ENCODE results near the gene KIF1A. TPM values are rescaled to one million over a fixed set of nuclear protein-coding genes. Genes with fewer than 3 reads are reported as not detected.

KIF1A gene
- total and polyA plus RNA-seq, 10 of the 15 experiments (the other 5 are each of a cell fraction or from before 2014, with no cell fraction given), result 0.04 to 0.95 (median 0.06) TPM; not detected in 5

DNA sequence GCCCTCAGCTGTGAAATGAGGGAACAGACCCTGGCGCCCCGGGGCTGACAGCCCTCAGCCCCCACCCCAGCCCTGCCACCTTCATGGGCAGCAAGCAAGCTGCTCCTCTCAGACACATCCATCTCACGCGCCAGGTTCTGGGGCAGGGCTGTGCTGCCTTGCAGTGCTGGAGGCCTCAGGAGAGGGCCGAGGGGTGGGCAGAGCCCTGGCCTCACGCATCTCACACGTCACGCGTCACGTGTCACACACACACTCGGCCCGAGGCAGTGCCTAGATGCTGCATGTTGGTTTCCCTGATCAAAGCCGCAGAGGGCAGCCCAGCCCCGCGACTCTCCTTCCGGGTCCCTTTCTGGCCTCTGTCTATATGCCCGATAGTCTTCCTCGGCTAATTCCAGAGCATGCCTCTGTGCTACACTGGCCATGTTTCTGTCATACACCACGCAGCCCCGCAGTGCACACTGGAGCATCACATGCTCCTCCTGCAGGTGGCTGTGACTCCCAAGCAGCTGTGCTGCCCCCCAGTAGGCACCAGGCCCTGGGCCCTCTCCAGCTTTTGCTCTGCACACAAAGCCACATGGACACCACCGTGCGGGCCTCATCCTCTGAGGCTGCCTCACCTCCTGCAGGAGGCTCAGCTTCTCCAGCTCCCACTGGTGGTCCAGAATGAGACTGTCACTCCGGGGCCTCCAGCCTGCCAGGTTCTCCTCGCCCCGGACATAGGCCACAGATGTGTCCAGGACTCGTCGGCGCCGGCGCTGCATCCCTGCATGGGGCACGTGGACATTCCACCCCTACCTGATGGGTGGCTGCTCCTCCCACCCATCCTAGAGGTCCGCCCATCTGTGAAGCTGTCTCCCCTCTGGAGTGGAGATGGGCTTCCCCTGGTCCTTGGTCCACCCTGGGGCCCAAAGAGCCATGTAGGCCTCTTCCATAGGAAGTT, 97.0 kb downstream of the KIF1A start:
- Histone ChIP-seq H4K20me1 (ENCODE audit: control insufficient read depth, insufficient read depth) (no peaks in the 10 kb centered on the region), H3K4me3 (no peak overlapping the region), H3K9me3 (replicated peaks; ENCODE audit: control insufficient read depth, insufficient read depth, low read length) (no peaks in the 10 kb centered on the region), H3K4me2 (ENCODE audit: control insufficient read depth, insufficient read depth) (no peak overlapping the region), H3K4me1 (ENCODE audit: control insufficient read depth, insufficient read depth, low read length) (no peaks in the 10 kb centered on the region), H3K27ac (ENCODE audit: control insufficient read depth, insufficient read depth) (no peak overlapping the region), H3K9ac (ENCODE audit: control insufficient read depth, insufficient read depth, low read length) (no peak overlapping the region), H3K27me3 (replicated peaks in 1 of 2; ENCODE audit: control insufficient read depth in 2 of 2, insufficient read depth in 2 of 2, low read length in 1 of 2) (no peaks in the 10 kb centered on the region), H3K79me2 (ENCODE audit: control insufficient read depth, insufficient read depth, low read length) (no peaks in the 10 kb centered on the region), H2AFZ (ENCODE audit: control insufficient read depth, low read depth, low read length) (no peak overlapping the region), H3K36me3 (ENCODE audit: control insufficient read depth in 2 of 2, insufficient read depth in 2 of 2, low read length in 1 of 2) (no peaks in the 10 kb centered on the region)
- ChIA-PET SMC1A (ENCODE audit: uncharacterized antibody, unreplicated experiment) (no interaction called here), POLR2A (no interaction called here), CTCF (no interaction called here), RAD21 (ENCODE audit: unreplicated experiment) (no interaction called here)
- no peak for ATAC-seq
- FAIRE-seq, result no peak
- no peak for TF ChIP-seq CTCF (IDR thresholded peaks at IDR 0.05 in 2 of 3, conservative IDR thresholded peaks at IDR 0.05 in 1 of 3; ENCODE audit: control insufficient read depth in 2 of 3, extremely low read depth in 1 of 3, insufficient read depth in 1 of 3, low read depth in 3 of 3, low read length in 3 of 3)
- TF ChIP-seq MXI1 (IDR thresholded peaks at IDR 0.05; ENCODE audit: low read depth, low read length), result no peak
- in situ Hi-C loops (cut with MboI) (no loop called here), intact Hi-C loops (cut with micrococcal nuclease; ENCODE audit: unreplicated experiment) (no loop called here)
- BruUV-seq (replicated peaks), result no TSS peak
- 58% methylated on average over 29 of the region's 32 CpGs for WGBS (ENCODE audit: insufficient coverage, insufficient replicate concordance, low lambda C conversion rate, missing lambda C conversion rate)
- DNase-seq (ENCODE audit: low read depth, low spot score), result no peak

DNA sequence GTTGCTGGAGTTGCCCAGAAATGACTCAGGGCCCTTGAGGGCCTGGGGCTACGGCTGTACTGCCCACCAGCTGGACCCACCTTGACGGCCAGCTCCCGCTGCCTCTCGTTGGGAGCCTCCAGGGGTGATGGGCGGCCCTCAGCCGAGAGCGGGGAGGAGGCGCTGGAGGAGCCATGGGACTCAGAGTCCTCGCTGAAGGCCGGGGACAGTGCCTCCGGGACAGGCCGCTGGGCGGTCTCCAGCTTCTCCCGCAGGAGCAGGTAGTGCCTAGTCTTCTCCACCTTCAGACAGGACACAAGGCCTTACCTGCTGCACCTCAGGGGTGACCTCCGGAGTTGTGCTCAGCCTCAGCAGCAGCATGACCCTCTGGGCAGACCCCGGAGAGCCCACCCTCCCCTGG, 97.6 kb downstream of the KIF1A start:
- no peak overlapping the region for H2AFZ ChIP-seq (ENCODE audit: control insufficient read depth, low read depth, low read length)
- SMC1A ChIA-PET (ENCODE audit: uncharacterized antibody, unreplicated experiment), result no interaction called here
- H3K36me3 ChIP-seq (ENCODE audit: control insufficient read depth in 2 of 2, insufficient read depth in 2 of 2, low read length in 1 of 2), result no peaks in the 10 kb centered on the region
- no peak overlapping the region for H3K4me3 ChIP-seq
- FAIRE-seq (no peak), DNase-seq (ENCODE audit: low read depth, low spot score) (no peak), ATAC-seq (no peak)
- TF ChIP-seq, protein P1, sequence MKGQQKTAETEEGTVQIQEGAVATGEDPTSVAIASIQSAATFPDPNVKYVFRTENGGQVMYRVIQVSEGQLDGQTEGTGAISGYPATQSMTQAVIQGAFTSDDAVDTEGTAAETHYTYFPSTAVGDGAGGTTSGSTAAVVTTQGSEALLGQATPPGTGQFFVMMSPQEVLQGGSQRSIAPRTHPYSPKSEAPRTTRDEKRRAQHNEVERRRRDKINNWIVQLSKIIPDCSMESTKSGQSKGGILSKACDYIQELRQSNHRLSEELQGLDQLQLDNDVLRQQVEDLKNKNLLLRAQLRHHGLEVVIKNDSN (IDR thresholded peaks at IDR 0.05; ENCODE audit: borderline replicate concordance, extremely low read length, insufficient read depth, low read depth, low read length), result no peak
- TF ChIP-seq SREBF1 (IDR thresholded peaks at IDR 0.05; ENCODE audit: low read length) (no peak), ZNF622 (IDR thresholded peaks at IDR 0.05) (no peak), NFYB (IDR thresholded peaks at IDR 0.05; ENCODE audit: insufficient read depth, low read depth, low read length) (no peak), CREB1 (IDR thresholded peaks at IDR 0.05; ENCODE audit: low read depth) (no peak), ZNF592 (IDR thresholded peaks at IDR 0.05) (no peak)
- BruUV-seq (replicated peaks), result no TSS peak
- CTCF ChIA-PET, result no interaction called here
- H3K4me2 ChIP-seq (ENCODE audit: control insufficient read depth, insufficient read depth), result no peak overlapping the region
- H3K27me3 ChIP-seq (replicated peaks in 1 of 2; ENCODE audit: control insufficient read depth in 2 of 2, insufficient read depth in 2 of 2, low read length in 1 of 2), result no peaks in the 10 kb centered on the region
- no peaks in the 10 kb centered on the region for H3K9me3 ChIP-seq (replicated peaks; ENCODE audit: control insufficient read depth, insufficient read depth, low read length)
- RAD21 ChIA-PET (ENCODE audit: unreplicated experiment), result no interaction called here
- H4K20me1 ChIP-seq (ENCODE audit: control insufficient read depth, insufficient read depth), result no peaks in the 10 kb centered on the region
- no peaks in the 10 kb centered on the region for H3K79me2 ChIP-seq (ENCODE audit: control insufficient read depth, insufficient read depth, low read length)
- H3K9ac ChIP-seq (ENCODE audit: control insufficient read depth, insufficient read depth, low read length), result no peak overlapping the region
- no peak overlapping the region for H3K27ac ChIP-seq (ENCODE audit: control insufficient read depth, insufficient read depth)
- POLR2A ChIA-PET, result no interaction called here
- WGBS (ENCODE audit: insufficient coverage, insufficient replicate concordance, low lambda C conversion rate, missing lambda C conversion rate), result 43% methylated on average over 15 of the region's 16 CpGs
- intact Hi-C loops (cut with micrococcal nuclease; ENCODE audit: unreplicated experiment), result no loop called here
- H3K4me1 ChIP-seq (ENCODE audit: control insufficient read depth, insufficient read depth, low read length), result no peaks in the 10 kb centered on the region
- in situ Hi-C loops (cut with MboI), result no loop called here
